Measurements from ENCODE around the gene NXN.

The NXN gene

GRCh38 chr17:804541-805435 is 174.8 kb downstream of the NXN start:
- Histone ChIP-seq H3K27me3 (ENCODE audit: insufficient read depth, poor library complexity, severe bottlenecking) (no peaks in the 10 kb centered on the region), H3K4me3 (replicated peaks; ENCODE audit: insufficient read depth, low read length) (no peak overlapping the region), H3K27ac (replicated peaks) (no peak overlapping the region)
- no peak for DNase-seq (ENCODE audit: low read depth in 1 of 2, low spot score in 1 of 2)
- TF ChIP-seq POLR2AphosphoS5 (IDR thresholded peaks at IDR 0.05; ENCODE audit: low read depth), result no peak
- no peak for TF ChIP-seq REST (IDR thresholded peaks at IDR 0.05; ENCODE audit: insufficient replicate concordance, low read depth)
- no peak for TF ChIP-seq SPI1 (IDR thresholded peaks at IDR 0.05; ENCODE audit: borderline replicate concordance, low read depth)

- no peak for DNase-seq (ENCODE audit: low read depth in 1 of 2, low spot score in 1 of 2)
- no peak overlapping the region for H3K27ac ChIP-seq (replicated peaks)
- H3K27me3 ChIP-seq (ENCODE audit: insufficient read depth, poor library complexity, severe bottlenecking), result no peaks in the 10 kb centered on the region
- no peak for TF ChIP-seq SPI1 (IDR thresholded peaks at IDR 0.05; ENCODE audit: borderline replicate concordance, low read depth)
- no peak for TF ChIP-seq REST (IDR thresholded peaks at IDR 0.05; ENCODE audit: insufficient replicate concordance, low read depth)
- TF ChIP-seq POLR2AphosphoS5 (IDR thresholded peaks at IDR 0.05; ENCODE audit: low read depth), result no peak
- no peak for TF ChIP-seq GABPA (IDR thresholded peaks at IDR 0.05; ENCODE audit: low read depth)
- TF ChIP-seq CTCF (IDR thresholded peaks at IDR 0.05; ENCODE audit: insufficient read depth, low read length), result no peak
- no peak overlapping the region for H3K4me3 ChIP-seq (replicated peaks; ENCODE audit: insufficient read depth, low read length)
These were observed 176.4 kb downstream of the NXN start for GRCh38 chr17:802901-803881.

GRCh38 chr17:802481-802880 is 177.1 kb downstream of the NXN start:
- H3K27ac ChIP-seq (replicated peaks), result no peak overlapping the region
- no peaks in the 10 kb centered on the region for H3K27me3 ChIP-seq (ENCODE audit: insufficient read depth, poor library complexity, severe bottlenecking)
- TF ChIP-seq CTCF (IDR thresholded peaks at IDR 0.05; ENCODE audit: insufficient read depth, low read length) (no peak), REST (IDR thresholded peaks at IDR 0.05; ENCODE audit: insufficient replicate concordance, low read depth) (no peak), POLR2AphosphoS5 (IDR thresholded peaks at IDR 0.05; ENCODE audit: low read depth) (no peak), GABPA (IDR thresholded peaks at IDR 0.05; ENCODE audit: low read depth) (no peak), SPI1 (IDR thresholded peaks at IDR 0.05; ENCODE audit: borderline replicate concordance, low read depth) (no peak)
- no peak for DNase-seq (ENCODE audit: low read depth in 1 of 2, low spot score in 1 of 2)
- no peak overlapping the region for H3K4me3 ChIP-seq (replicated peaks; ENCODE audit: insufficient read depth, low read length)

Measured in HL-60 (cell line).